Renal cortex interstitium (tissue), 11 donors: ENCODE results near the gene LZTS2. TPM values are rescaled to one million over a fixed set of nuclear protein-coding genes. Genes with fewer than 3 reads are reported as not detected.

Experiments used
- DNase-seq, 11 donors: peaks; one replicate each; pipeline ENCODE4 v3.0.0-alpha.2; 2013; ENCODE audit warnings: low read depth in 9 of 11, low spot score in 4 of 11; ENCODE audit errors: extremely low read depth in 1 of 11
- polyA plus RNA-seq, 3 donors: library from polyadenylated mRNA; unstranded; fragments of 120-200 nt; gene quantifications; one replicate each; pipeline ENCODE4 v1.2.1, GENCODE V29; 2013; ENCODE audit not compliant: insufficient read length in 3 of 3

The LZTS2 gene
- polyA plus RNA-seq, 3 donors: 45.4 to 72.3 (median 70.8) TPM

DNA sequence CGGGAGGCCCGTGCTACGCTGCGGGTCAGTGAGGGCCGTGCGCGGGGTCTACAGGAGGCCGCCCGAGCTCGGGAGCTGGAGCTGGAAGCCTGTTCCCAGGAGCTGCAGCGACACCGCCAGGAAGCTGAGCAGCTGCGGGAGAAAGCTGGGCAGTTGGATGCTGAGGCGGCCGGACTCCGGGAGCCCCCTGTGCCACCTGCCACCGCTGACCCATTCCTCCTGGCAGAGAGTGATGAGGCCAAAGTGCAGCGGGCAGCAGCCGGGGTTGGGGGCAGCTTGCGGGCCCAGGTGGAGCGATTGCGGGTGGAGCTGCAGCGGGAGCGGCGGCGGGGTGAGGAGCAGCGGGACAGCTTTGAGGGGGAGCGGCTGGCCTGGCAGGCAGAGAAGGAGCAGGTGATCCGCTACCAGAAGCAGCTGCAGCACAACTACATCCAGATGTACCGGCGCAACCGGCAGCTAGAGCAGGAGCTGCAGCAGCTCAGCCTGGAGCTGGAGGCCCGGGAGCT is 7.0 kb downstream of the LZTS2 start:
- DNase-seq: no peak

DNA sequence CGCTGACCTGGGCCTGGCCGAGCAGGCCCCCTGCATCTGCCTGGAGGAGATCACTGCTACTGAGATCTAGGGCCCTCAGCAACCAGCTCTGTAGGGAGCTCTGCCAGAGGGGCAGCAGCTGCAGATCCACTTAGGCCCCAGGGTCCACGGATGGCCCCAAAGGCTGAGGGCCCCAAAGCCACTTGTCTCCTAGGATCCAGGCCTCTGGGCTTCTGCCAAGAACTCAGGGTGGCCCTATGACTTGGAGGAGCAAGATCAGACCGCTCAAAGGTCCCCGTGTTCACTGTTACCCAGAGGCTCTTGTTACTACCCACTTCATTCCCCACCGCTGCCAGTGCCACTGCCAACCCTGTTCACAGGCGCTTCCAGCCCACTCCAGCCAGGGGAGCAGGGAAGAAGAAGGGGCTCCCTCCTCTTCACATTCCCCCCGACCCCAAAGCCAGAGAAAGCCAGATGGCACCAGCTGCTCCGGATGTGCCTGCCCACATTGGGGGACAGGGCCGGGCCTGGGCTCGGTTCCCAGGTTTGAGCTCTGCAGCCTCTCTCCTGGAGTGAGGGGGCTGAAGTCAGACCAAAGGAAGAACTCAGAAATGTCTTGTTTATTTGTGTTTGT is 7.6 kb downstream of the LZTS2 start:
- DNase-seq: no peak

- no peak for DNase-seq
These were observed 8.6 kb downstream of the LZTS2 start for GRCh38 chr10:101007915-101008822.

- no peak for DNase-seq
These were observed 9.3 kb downstream of the LZTS2 start for GRCh38 chr10:101008823-101009423.

DNA sequence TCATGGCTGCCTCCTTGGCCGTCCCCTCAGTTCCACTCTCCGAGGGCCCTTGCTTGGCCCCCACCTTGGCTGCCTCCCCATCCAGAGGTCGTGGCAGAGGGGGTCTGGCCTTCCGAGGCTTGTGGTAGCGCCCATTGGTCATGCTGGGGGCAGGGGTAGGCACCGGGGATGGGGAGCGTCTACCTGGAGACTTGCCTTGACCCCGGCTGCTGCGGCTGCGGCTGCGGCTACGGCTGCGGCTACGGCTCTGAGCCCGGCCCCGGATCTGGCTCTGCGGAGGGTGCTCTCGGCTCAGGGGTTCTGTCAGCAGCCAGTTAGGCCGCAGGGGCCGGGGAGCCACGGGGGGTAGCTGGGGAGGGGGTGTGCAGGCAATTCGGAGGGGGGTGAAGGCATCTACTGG is 10.7 kb downstream of the LZTS2 start:
- DNase-seq: no peak

- DNase-seq: no peak
These were observed 12.2 kb downstream of the LZTS2 start for GRCh38 chr10:101011517-101012423.

GRCh38 chr10:101012525-101013364 is 13.1 kb downstream of the LZTS2 start:
- peak in 5 of 11 donors; percentile 73 to 92 (median 79) for DNase-seq

- no peak for DNase-seq
These were observed 13.8 kb downstream of the LZTS2 start for GRCh38 chr10:101013365-101013825.

GRCh38 chr10:101014230-101014884 is 14.7 kb downstream of the LZTS2 start:
- no peak for DNase-seq

- no peak for DNase-seq
These were observed 15.5 kb downstream of the LZTS2 start for GRCh38 chr10:101014966-101015581.

DNA sequence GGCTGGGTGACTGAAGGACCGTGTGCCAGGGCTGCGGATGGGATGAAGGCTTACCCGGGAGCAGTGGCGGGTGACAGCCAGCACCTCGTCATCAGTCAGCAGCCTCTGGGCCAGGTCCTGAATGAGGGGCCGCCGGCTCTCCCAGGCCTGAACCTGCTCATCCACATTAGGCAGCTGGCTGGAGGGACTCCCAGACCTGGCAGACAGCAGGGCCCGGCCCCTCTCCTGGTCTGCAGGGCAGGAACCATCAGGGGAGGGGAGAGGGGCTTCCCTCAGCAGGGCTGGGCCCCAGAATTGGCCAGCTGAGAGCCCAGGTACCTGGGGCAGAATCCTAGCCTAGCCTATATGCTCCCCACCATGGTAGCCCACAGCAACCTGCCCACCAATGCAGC is 16.0 kb downstream of the LZTS2 start:
- no peak for DNase-seq

- DNase-seq: no peak
These were observed 17.2 kb downstream of the LZTS2 start for GRCh38 chr10:101016814-101017213.

DNA sequence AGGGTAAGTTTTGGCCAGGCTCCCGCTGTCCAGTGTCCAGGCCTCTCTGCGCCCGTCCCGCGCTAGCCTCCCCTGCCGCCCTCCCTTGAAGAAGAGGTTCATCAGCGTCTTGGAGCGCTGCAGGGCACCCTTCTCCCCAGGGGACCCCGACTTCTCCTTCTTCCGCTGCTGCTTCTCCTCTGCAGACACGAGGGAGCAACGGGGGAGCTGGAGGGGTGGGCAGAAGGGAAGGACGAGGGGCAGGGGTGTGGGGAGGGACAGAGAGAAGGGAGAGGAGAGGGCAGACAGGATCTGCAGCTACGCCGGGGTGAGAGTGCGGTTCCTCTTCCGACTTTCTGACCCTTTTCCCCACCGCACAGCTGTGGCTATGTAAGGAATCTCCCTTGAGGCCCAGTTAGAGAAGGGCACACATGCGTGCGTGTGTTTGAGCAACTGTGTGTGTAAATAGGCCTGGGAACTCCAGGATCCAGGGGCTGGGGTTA is 18.6 kb downstream of the LZTS2 start:
- DNase-seq: no peak

DNA sequence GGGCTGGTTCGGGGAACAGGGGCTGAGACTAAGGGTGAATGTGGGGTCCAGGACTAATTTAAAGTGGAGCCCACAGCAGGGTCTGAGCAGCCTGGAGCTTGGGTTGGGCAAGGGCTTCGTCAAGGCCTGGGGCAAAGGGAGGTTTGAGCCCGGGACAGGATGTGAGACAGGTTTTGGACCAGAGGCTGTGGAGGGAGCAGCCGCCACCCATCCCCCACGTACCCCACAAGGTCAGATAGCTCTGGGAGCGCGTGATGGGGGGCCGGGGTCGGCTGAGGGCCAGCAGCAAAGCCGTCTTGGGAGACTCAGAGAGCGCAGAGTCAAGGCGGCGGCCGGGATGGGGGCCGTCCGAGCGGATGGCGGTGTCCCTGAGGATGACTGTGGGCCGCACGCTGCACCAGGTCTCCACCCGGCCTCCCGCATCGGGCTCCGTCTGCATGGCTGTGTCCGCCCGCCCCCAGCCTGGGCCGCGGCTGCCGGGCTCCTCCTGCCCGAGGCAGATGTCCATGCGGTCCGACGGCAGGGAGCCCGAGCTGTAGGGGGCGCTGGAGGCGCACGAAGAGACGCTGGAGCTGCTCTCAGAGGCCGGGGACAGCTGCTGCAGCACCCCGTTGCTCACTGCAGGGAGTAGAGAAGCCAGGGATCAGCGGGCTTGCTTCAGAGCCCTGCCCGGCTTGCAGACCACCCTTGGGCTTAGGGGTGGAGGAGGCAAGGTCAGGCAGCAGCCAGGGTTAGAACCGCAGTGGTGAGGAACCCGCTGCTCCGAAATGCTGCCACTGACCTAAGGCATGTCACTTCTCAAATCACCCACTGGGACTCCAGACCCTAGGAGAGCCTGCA is 19.2 kb downstream of the LZTS2 start:
- peak in 1 of 11 donors; percentile 69 for DNase-seq

GRCh38 chr10:101019440-101019703 is 19.8 kb downstream of the LZTS2 start:
- no peak for DNase-seq

DNA sequence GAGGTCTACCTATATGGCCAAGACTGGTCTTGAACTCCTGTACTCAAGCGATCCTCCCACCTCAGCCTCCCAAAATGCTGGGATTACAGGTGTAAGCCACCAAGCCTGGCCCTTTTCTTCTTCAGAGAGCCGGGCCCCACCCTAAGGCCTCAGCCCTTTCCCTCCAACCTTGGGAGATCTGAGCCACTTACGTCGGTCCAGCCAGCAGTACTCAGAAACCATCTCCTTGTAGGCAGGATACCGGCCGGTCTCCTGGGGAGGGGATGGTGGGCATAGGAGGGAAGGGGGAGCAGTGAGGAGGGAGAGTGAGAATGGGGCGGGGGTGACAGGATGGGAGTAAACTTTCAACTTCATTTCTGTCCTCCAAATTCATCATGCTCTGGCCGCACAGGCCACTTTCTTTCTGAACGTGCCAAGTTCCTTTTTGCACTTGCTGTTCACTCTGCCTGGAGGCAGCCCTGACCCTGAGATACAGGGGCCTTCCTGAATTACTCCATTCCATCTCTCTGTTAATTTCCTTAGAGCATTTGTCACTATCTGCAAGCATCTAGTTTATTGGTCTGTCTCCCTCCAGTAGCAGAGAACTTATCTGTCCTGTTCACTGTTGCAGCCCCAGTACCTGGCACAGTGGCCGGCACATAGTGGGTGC is 20.9 kb downstream of the LZTS2 start:
- no peak for DNase-seq
